ENCODE data around the gene ALB.
"Not testable (repeated sequence)": the region's sequence is repeated elsewhere in the genome, so short reads cannot be mapped to it uniquely, and the experiment has no call there.

ALB gene

GRCh38 chr4:73404042-73404441 lies at the start of gene ALB:
Gene ALB, plus strand, starts transcription at chr4:73404287. Its CDS starts 41 bp downstream, at chr4:73404328.
- Histone ChIP-seq H3K27ac (no peak within 1 kb of the TSS), H3K4me3 (no peak within 1 kb of the TSS)

- H3K27ac ChIP-seq, H3K4me3 ChIP-seq: not testable (repeated sequence)
Measured at GRCh38 chr4:73357174-73357573, 46.9 kb upstream of the ALB start.

- H3K27ac ChIP-seq, H3K4me3 ChIP-seq: not testable (repeated sequence)
Measured at GRCh38 chr4:73369506-73370199, 34.4 kb upstream of the ALB start.

- Histone ChIP-seq H3K27ac (no peak overlapping the region), H3K4me3 (no peak overlapping the region)
Measured at GRCh38 chr4:73375328-73375741, 28.8 kb upstream of the ALB start.

- no peak overlapping the region for H3K27ac ChIP-seq
- H3K4me3 ChIP-seq: no peak overlapping the region
Measured at GRCh38 chr4:73376251-73376650, 27.8 kb upstream of the ALB start.

GRCh38 chr4:73376976-73377375 lies 27.1 kb upstream of the ALB start:
- no peak overlapping the region for H3K27ac ChIP-seq
- H3K4me3 ChIP-seq: no peak overlapping the region

- Histone ChIP-seq H3K27ac (no peak overlapping the region), H3K4me3 (no peak overlapping the region)
Measured at GRCh38 chr4:73378887-73379286, 25.2 kb upstream of the ALB start.

- no peak overlapping the region for H3K27ac ChIP-seq
- no peak overlapping the region for H3K4me3 ChIP-seq
Measured at GRCh38 chr4:73379946-73380345, 24.1 kb upstream of the ALB start.

- Histone ChIP-seq H3K27ac (no peak overlapping the region), H3K4me3 (no peak overlapping the region)
Measured at GRCh38 chr4:73381214-73381613, 22.9 kb upstream of the ALB start.

- Histone ChIP-seq H3K27ac (no peak overlapping the region), H3K4me3 (no peak overlapping the region)
Measured at GRCh38 chr4:73383452-73383851, 20.6 kb upstream of the ALB start.

- no peak overlapping the region for H3K4me3 ChIP-seq
- no peak overlapping the region for H3K27ac ChIP-seq
Measured at GRCh38 chr4:73387552-73387951, 16.5 kb upstream of the ALB start.

- Histone ChIP-seq H3K4me3 (no peak overlapping the region), H3K27ac (no peak overlapping the region)
Measured at GRCh38 chr4:73388887-73389286, 15.2 kb upstream of the ALB start.

GRCh38 chr4:73389663-73390062 lies 14.4 kb upstream of the ALB start:
- H3K27ac ChIP-seq, H3K4me3 ChIP-seq: not testable (repeated sequence)

GRCh38 chr4:73391774-73392173 lies 12.3 kb upstream of the ALB start:
- H3K4me3 ChIP-seq: no peak overlapping the region
- no peak overlapping the region for H3K27ac ChIP-seq

- Histone ChIP-seq H3K27ac (no peak overlapping the region), H3K4me3 (no peak overlapping the region)
Measured at GRCh38 chr4:73392936-73393335, 11.2 kb upstream of the ALB start.

- H3K27ac ChIP-seq: no peak overlapping the region
- no peak overlapping the region for H3K4me3 ChIP-seq
Measured at GRCh38 chr4:73396304-73396703, 7.8 kb upstream of the ALB start.

GRCh38 chr4:73396993-73397972 lies 6.8 kb upstream of the ALB start:
- Histone ChIP-seq H3K27ac (no peak overlapping the region), H3K4me3 (no peak overlapping the region)

- H3K4me3 ChIP-seq: no peak overlapping the region
- no peak overlapping the region for H3K27ac ChIP-seq
Measured at GRCh38 chr4:73401412-73401811, 2.7 kb upstream of the ALB start.

- H3K4me3 ChIP-seq: no peak overlapping the region
- no peak overlapping the region for H3K27ac ChIP-seq
Measured at GRCh38 chr4:73404457-73404856, 370 bp downstream of the ALB start.

- H3K4me3 ChIP-seq: no peak overlapping the region
- no peak overlapping the region for H3K27ac ChIP-seq
Measured at GRCh38 chr4:73405138-73405537, 1.1 kb downstream of the ALB start.

- Histone ChIP-seq H3K27ac (no peak overlapping the region), H3K4me3 (no peak overlapping the region)
Measured at GRCh38 chr4:73406548-73406875, 2.4 kb downstream of the ALB start.

Measured in skin epidermis (tissue), 12 donors.